ENCODE results near the gene SENP6.

SENP6 gene

GRCh38 chr6:75611702-75612375, 10.2 kb downstream of the SENP6 start:
- H3K79me2 ChIP-seq (ENCODE audit: insufficient read depth, low read length), result peaks cover 100% of the 10 kb centered on the region
- H3K4me1 ChIP-seq (ENCODE audit: insufficient read depth, low read length, poor library complexity, severe bottlenecking), result peaks cover 63% of the 10 kb centered on the region
- peaks cover 88% of the 10 kb centered on the region for H4K20me1 ChIP-seq (ENCODE audit: insufficient read depth, low read length, poor library complexity, severe bottlenecking)
- H2AFZ ChIP-seq (ENCODE audit: low read length), result no peak overlapping the region
- no peaks in the 10 kb centered on the region for H3K9me3 ChIP-seq (ENCODE audit: insufficient read depth, low read depth, low read length)
- H3K36me3 ChIP-seq (ENCODE audit: insufficient read depth, low read length), result no peaks in the 10 kb centered on the region
- H3K9me2 ChIP-seq (replicated peaks; ENCODE audit: low read depth, low read length), result no peaks in the 10 kb centered on the region
- H3K9ac ChIP-seq (ENCODE audit: low read depth, low read length, poor library complexity, severe bottlenecking), result no peak overlapping the region
- H3F3A ChIP-seq (ENCODE audit: low read depth), result no peaks in the 10 kb centered on the region
- H3K4me3 ChIP-seq (ENCODE audit: low read length, poor library complexity, severe bottlenecking), result peak overlapping the region; percentile 29
- TF ChIP-seq CTCF (conservative IDR thresholded peaks at IDR 0.05; ENCODE audit: low read length) (no peak), EZH2phosphoT487 (IDR thresholded peaks at IDR 0.05; ENCODE audit: borderline replicate concordance) (no peak)
- H3K27me3 ChIP-seq (ENCODE audit: insufficient read depth, low read length, poor library complexity, severe bottlenecking), result no peaks in the 10 kb centered on the region
- H3K4me2 ChIP-seq (ENCODE audit: low read depth, low read length, poor library complexity, severe bottlenecking), result peak overlapping the region; percentile 90

DNA sequence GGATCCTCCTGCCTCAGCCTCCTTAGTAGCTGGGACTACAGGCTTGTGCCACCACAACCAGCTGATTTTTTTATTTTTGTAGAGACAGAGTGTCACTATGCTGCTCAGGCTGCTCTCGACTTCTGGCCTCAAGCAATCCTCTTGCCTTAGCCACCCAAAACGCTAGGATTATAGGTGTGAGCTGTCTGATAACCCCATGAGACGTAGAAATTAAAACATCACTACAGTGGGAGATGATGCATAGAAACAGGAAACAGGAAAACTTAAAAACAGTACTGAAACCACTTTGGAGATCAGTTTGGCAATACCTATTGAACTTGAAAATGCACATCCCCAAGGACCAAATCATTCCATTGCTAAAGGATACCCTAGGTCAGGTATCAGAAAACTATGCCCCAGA, 10.8 kb downstream of the SENP6 start:
- TF ChIP-seq EZH2phosphoT487 (IDR thresholded peaks at IDR 0.05; ENCODE audit: borderline replicate concordance) (no peak), CTCF (conservative IDR thresholded peaks at IDR 0.05; ENCODE audit: low read length) (no peak)
- Histone ChIP-seq H2AFZ (ENCODE audit: low read length) (no peak overlapping the region), H3K4me2 (ENCODE audit: low read depth, low read length, poor library complexity, severe bottlenecking) (peak overlapping the region; percentile 90), H3K9ac (ENCODE audit: low read depth, low read length, poor library complexity, severe bottlenecking) (no peak overlapping the region), H3F3A (ENCODE audit: low read depth) (no peaks in the 10 kb centered on the region), H3K4me1 (ENCODE audit: insufficient read depth, low read length, poor library complexity, severe bottlenecking) (peaks cover 59% of the 10 kb centered on the region), H3K9me2 (replicated peaks; ENCODE audit: low read depth, low read length) (no peaks in the 10 kb centered on the region), H3K79me2 (ENCODE audit: insufficient read depth, low read length) (peaks cover 100% of the 10 kb centered on the region), H3K9me3 (ENCODE audit: insufficient read depth, low read depth, low read length) (no peaks in the 10 kb centered on the region), H4K20me1 (ENCODE audit: insufficient read depth, low read length, poor library complexity, severe bottlenecking) (peaks cover 84% of the 10 kb centered on the region), H3K27me3 (ENCODE audit: insufficient read depth, low read length, poor library complexity, severe bottlenecking) (no peaks in the 10 kb centered on the region), H3K36me3 (ENCODE audit: insufficient read depth, low read length) (no peaks in the 10 kb centered on the region), H3K4me3 (ENCODE audit: low read length, poor library complexity, severe bottlenecking) (peak overlapping the region; percentile 29)

- Histone ChIP-seq H3F3A (ENCODE audit: low read depth) (no peaks in the 10 kb centered on the region), H3K4me3 (ENCODE audit: low read length, poor library complexity, severe bottlenecking) (peak overlapping the region; percentile 37), H3K4me2 (ENCODE audit: low read depth, low read length, poor library complexity, severe bottlenecking) (peak overlapping the region; percentile 90), H3K9ac (ENCODE audit: low read depth, low read length, poor library complexity, severe bottlenecking) (peak overlapping the region; percentile 6), H4K20me1 (ENCODE audit: insufficient read depth, low read length, poor library complexity, severe bottlenecking) (peaks cover 84% of the 10 kb centered on the region), H3K9me2 (replicated peaks; ENCODE audit: low read depth, low read length) (no peaks in the 10 kb centered on the region), H3K36me3 (ENCODE audit: insufficient read depth, low read length) (no peaks in the 10 kb centered on the region), H3K9me3 (ENCODE audit: insufficient read depth, low read depth, low read length) (no peaks in the 10 kb centered on the region), H3K4me1 (ENCODE audit: insufficient read depth, low read length, poor library complexity, severe bottlenecking) (peaks cover 52% of the 10 kb centered on the region), H3K79me2 (ENCODE audit: insufficient read depth, low read length) (peaks cover 100% of the 10 kb centered on the region), H3K27me3 (ENCODE audit: insufficient read depth, low read length, poor library complexity, severe bottlenecking) (no peaks in the 10 kb centered on the region), H2AFZ (ENCODE audit: low read length) (no peak overlapping the region)
- no peak for TF ChIP-seq CTCF (conservative IDR thresholded peaks at IDR 0.05; ENCODE audit: low read length)
- TF ChIP-seq EZH2phosphoT487 (IDR thresholded peaks at IDR 0.05; ENCODE audit: borderline replicate concordance), result no peak
These were observed 11.4 kb downstream of the SENP6 start for GRCh38 chr6:75613056-75613501.

Data from Loucy (cell line).